GM18907 (cell line): ENCODE results near the gene KLHDC1.
"Not testable (repeated sequence)": the region's sequence is repeated elsewhere in the genome, so short reads cannot be mapped to it uniquely, and the experiment has no call there.

ENCODE experiments used
- ATAC-seq: cut with Tn5 transposase; IDR thresholded peaks from one replicate; pipeline ENCODE4 v1.9.1; 2021; ENCODE audit warnings: mild to moderate bottlenecking, moderate library complexity; ENCODE audit not compliant: unreplicated experiment

KLHDC1 gene

DNA sequence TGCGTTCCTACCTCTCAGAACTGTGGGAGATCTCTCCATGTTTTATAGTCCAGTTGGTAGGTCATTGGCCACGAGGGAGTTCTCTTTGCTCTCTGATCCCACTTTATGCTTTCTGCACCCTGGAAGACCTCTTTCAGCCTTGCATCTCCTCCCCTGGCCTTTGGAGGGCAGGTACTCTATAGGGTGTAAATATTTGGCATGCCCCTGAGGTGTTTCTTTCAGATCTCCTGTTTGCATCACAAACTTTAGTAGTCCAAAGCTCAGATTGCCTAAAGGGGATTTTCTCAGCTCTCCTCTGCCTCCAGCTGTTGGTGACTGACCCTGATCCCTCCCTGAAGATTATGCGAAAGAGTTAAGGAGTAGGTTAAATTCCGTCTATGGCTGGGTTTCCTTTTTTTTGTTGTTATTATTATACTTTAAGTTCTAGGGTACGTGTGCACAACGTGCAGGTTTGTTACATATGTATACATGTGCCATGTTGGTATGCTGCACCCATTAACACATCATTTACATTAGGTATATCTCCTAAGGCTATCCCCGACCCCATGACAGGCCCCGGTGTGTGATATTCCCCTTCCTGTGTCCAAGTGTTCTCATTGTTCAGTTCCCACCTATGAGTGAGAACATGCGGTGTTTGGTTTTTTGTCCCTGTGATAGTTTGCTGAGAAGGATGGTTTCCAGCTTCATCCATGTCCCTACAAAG, 29.0 kb downstream of the KLHDC1 start:
- ATAC-seq: not testable (repeated sequence)

DNA sequence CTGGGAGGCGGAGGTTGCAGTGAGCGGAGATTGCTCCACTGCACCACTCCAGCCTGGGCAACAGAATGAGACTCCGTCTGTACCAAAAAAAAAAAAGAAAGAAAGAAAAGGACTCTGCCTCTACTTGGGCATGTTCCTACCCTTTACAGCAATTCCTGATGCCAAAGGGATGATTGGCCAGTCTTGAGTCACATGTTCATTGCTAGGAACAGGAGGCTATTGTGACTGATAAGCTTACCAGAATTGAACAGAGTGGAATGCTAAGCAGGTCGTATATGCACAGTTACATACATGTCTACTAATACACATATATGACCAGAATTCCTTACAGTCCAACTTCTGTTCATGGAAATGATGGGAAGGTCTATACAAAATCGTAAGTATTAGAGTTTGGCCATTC, 34.3 kb downstream of the KLHDC1 start:
- no peak for ATAC-seq

DNA sequence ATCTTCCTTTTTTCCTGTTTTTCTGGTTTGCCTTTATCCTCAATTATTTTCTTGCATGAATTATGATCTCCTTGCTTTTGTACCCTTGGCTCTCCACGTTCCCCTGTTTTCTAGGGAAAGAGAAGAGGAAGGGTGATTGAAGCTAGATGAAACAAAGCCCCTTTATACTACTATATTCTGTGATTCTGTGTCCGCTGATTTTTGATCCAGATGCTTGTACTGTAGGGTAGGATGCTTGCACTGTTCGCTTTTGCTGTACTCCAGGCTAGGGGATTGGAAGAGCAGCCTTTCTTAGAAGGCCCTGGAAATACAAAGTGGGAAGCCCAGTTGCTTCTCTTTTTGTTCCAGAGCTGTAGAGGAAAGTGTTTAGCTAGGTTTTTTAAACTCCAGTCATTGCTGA, 40.0 kb downstream of the KLHDC1 start:
- no peak for ATAC-seq

DNA sequence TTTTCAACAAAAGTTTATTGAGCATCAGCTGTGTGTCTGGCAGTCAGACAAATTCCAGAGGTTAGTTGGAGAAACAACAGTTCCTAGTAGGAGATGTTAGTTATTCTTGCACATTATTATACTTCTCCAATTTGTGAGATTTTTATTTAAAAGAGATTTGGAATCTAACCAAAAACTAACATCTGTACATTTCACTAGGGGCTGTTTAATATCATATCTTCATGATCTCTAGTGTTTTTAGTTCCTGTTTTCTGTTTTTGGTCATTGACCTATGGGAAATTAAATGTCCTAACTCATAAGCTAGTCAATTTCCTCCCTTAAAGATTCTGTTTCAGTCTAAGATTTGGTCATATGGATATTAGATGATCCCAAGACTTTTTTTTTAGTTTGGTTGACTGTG, 40.9 kb downstream of the KLHDC1 start:
- ATAC-seq: no peak

DNA sequence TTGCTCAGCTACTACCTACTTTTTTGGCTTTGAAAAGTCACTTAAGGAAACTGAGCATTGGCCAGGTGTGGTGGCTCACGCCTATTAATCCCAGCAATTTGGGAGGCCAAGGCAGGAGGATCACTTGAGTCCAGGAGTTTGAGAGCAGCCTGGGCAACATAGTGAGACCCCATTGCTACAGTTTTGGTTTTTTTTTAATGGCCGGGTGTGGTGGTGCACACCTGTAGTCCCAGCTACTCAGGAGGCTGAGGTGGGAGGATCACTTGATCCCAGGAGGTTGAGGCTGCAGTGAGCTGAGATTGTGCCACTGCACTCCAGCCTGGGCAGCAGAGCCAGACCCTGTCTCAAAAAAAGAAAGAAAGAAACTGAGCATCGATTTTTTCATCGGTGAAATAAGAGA, 42.7 kb downstream of the KLHDC1 start:
- not testable (repeated sequence) for ATAC-seq

DNA sequence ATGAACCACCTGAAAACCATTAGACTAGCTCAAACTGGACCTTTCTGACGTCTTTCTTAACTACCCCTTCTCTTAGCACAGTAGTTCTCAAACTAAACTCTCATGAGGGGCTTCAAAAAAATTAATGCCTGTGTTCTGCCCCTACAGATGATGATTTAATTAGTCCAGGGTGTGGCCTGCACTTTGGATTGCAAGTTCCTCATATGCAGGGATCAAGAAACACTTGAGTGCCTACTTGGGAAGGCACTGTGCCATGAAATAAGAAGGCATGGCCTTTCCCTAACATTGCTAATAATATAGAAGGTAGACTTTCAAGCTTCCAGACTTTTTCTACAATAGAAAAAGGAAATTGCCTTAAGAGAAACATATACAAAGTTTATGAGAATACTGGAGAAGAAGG, 52.3 kb downstream of the KLHDC1 start:
- no peak for ATAC-seq

DNA sequence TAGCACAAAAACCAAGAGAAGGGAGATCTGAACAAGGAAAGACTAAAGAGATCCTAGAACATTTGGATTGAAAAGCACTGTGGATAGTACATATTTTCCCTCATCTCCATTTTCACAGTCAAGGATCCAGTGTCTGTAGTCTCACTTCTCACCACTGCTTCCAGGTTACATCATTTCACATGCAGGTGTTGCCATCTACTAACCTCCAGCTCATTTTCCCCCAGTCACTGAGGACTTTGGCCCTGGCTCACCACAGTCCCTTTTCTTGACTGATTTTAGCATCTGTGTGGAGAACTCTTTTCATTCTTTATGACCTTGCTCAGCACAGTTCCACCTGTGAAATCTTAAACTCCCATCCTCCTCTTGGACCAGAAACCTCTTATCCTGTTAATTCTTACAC, 53.6 kb downstream of the KLHDC1 start:
- not testable (repeated sequence) for ATAC-seq

DNA sequence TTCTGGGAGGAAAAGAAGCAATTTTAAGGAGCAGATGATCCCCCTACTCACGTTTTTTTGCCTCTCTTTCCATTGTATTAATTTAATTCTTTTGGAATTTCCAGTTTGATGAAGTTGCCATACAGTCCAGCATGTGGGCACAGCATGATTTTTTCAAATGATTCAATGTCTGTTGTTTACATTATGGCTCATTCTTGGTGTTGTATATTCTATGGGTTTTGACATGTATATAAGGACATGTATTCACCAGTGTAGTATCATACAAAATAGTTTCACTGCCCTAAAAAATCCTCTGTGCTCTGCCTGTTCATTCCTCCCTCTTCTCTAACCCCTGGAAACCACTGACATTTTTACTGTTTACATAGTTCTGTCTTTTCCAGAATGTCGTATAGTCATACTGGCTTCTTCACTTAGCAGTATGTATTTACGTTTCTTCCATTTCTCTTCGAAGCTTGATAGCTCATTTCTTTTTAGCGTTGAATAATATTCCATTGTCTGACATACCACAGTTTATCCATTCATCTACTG, 61.7 kb downstream of the KLHDC1 start:
- ATAC-seq: no peak

DNA sequence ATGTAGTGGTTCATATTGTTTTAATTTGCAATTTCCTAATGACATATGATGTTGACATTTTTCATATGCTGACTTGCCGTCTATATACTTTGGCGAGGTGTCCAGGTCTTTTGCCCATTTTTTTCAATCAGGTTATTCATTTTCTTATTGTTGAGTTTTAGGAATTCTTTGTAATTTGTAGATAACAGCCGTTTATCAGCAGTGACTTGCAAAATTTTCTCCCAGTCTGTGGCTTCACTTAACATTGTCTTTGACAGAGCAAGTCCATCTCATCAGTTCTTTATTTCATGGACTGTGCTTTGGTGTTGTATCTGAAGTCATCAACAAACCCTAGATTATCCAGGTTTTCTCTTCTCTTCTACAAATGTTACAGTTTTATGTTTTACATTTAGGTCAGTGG, 62.5 kb downstream of the KLHDC1 start:
- no peak for ATAC-seq

DNA sequence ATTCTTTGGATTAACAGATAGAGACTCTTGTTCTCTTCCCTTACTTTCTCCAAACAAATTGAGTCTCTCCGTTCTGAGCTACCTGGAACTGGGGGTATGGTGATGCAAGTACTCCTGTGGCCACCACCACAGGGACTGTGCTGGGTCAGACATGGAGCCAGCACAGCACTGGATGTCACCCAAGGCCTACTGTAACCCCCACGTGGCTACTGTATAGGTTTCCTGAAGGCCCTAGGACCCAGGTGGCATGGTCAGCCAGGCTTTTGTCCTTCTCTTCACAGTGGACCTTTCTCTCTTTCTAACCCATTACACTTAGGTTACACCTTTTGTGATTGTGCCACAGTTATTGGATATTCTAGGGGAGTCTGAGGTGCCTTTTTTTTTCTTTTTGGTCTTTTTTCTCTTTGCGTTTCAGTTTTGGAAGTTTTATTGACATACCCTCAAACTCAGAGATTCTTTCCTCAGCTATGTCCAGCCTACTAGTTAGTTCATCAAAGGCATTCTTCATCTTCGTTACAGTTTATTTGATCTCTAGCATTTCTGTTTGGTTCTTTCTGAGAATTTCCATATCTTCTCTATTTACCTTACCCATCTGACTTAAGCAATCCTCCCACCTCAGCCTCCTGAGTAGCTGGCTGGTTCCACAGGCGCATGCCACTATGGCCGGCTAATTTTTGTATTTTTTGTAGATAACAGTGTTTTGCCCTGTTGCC, 69.1 kb downstream of the KLHDC1 start:
- ATAC-seq: no peak

DNA sequence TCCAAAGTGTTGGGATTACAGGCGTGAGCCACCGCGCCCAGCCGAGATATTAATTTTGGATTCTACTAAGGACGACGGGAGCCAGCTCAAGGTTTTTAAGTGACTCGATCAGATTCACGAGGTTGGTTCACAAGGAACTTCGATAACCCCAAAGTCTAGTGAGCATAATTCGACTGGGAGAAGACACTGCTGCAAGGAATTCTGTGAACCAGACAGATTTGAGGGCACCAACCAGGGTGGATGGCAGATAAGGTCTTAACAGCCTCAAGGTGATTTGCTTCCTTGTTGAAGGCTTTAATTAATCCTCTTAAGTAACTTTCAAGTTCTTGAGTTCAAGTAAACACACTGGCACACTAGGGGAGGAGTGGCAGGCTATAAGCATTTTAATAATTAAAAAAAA, 73.9 kb downstream of the KLHDC1 start:
- no peak for ATAC-seq

DNA sequence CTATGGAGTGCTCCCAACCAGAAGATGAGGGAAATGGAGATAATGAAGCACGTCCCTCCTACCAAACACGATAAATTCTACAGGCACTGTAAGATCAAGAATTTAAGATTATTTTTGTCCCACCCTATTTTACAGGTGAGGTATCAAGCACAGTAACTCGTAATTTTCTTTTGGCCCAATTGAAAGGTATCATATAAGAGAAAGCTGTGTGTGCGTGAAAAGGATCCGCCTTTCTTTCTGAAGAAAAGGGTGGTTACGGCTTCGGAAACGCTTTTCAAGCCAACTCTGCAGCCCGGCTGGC, 74.3 kb downstream of the KLHDC1 start:
- ATAC-seq: no peak

DNA sequence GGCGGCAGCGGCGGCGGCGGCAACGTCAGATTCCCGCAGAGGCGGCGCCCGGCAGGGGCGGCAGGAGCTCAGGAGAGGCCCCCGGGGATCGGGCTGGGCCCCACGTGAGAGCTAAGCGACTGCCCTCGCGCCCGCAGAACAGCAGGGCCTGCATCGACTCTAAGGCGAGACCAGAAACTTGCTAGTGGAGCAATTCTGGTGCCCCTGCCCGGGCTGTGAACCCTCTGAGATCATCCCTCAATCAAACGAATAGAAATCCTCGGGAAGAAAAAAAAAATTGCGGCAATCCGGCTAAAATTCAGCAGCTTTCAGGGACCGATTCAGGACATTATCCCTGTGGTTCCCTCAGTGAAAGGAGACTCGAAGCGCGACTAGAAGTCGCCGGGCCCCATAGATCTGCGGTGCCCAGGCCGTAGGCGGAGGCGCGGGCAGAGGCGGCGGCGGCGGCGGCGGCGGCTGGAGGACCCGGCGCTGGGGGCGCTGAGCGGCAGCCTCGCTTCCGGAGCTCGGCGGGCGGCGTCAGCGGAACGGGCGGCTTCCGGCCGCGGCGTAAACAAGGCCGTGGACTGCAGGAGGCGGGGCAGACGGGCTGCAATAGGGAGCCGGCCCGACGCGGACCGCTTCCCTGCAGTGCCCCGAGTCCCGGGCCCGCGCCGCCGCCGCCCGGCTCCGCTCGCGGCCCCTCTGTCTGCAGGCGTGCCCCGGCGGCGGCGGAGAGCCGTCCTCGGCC, 74.8 kb downstream of the KLHDC1 start, which contains the start of gene KLHDC2:
Gene KLHDC2, plus strand, starts transcription at position 583 of the 730 bp plus-strand sequence. CDS start 316 bp downstream, outside the sequence.
- peak; percentile 96 for ATAC-seq

DNA sequence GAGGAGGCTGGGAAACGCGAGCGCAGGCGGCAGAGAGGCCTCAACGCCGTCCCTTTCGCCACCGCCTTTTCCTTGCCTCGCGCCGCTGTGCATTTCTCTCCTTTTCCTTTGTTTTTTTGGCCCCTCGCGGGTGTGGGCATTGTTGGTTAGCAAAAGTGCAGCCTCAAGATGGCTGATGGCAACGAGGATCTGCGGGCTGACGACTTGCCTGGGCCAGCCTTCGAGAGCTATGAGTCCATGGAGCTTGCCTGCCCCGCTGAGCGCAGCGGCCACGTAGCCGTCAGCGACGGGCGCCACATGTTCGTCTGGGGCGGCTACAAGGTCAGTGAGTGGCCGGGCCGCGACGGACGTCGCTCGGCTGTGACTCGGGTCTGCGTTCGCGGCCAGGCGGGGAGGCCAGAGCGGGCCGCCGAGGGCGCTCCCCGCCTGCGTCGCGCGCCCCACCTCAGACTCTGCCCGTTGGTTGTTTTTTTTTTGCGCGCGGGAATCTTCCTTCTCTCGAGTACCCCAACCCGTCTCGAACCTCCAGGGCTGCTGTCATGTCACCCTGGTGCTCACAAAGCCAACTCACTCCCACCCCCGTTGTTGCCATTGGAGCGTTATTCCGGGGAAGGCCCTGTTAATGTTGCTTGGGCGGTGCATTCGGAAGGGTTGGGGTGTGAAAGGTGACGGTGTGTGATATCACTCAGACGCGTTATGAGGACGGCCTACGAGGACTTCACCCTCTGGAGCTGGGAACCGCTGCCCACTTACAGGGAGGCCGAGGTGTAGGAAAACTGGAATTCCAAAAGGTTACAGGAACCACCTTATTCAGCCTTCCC, 75.6 kb downstream of the KLHDC1 start:
- ATAC-seq: peak; percentile 31

DNA sequence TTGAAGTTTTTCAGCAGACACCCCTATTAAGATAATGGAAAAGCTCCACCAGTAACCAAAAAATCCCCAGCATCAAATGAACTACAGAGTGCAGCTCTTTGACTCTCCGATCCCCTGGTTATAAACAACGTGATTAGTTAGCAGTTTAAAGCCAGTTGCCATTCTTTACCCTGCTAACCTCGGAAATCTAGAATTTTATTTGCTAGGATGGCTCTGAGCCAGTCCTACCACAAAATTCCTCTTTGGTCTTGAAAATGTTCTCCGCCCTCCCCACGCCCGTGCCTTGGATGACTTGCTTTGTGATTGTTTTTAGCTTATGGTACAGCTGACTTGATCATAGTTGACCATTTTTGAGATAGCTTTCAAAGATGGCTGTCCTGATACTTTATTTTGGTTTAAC, 76.3 kb downstream of the KLHDC1 start:
- no peak for ATAC-seq

DNA sequence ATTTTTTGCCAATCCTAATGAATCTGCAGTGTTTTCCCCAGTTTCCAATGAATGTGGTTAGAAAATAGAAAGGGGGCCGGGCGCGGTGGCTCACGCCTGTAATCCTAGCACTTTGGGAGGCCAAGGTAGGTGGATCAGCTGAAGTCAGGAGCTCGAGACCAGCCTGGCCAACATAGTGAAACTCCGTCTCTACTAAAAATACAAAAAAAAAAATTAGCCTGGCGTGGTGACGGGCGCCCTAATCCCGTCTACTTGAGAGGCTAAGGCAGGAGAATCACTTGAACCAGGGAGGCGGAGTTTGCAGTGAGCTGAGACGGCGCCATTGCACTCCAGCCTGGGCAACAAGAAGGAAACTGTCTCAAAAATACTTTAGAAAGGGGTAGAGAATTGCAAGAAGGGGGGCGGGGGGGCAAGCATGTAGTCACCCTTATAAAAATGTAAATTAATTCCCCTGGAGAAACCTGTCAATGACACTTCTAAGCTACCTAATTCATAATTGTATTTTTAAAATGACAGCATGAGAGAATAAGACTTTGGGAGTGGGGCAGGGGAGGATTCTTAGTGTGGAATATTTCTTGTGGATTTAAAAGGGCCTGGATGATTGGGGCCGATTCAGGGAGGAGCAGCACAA, 76.8 kb downstream of the KLHDC1 start:
- no peak for ATAC-seq

DNA sequence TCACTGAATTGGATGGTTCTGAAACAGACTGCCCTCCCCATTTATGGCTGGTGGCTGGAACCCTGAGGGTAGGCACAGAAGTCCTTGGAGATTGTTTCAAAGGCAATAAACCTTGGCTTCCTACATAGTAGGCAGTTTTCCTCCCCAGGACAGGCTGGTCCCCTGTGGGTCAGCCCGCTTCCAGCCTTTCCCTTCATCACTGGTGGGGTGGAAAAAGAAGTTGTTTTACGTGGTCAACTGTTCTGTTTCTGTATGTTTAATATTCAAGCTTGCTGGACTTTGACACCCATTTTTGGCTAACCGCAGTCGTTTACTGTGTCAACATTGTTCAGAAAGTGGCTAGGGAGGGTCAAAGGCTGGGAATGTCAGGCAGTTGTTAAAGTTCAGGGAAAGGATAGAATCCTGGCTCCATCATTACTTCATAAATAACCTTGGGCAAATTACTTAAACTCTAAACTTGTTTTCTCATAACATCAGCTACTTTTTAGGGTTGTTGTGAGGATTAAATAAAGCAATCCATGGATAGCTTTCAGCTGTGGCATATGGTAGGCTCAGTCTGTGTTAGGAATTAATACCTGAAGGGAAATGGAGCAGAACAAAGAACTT, 77.4 kb downstream of the KLHDC1 start:
- no peak for ATAC-seq

DNA sequence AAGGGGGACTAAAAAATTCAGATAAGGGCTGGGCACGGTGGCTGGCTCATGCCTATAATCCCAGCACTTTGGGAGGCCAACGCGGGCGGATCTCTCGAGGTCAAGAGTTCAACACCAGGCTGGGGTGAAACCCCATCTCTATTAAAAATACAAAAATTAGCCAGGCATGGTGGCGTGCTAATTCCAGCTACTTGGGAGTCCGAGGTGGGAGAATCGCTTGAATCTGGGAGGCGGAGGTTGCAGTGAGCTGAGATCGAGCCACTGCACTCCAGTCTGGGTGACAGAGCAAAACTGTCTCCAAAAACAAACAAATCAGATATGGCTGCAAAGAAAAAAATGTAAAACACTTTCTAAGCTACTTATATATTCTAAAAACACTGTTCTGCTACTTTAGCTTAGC, 78.8 kb downstream of the KLHDC1 start:
- not testable (repeated sequence) for ATAC-seq

DNA sequence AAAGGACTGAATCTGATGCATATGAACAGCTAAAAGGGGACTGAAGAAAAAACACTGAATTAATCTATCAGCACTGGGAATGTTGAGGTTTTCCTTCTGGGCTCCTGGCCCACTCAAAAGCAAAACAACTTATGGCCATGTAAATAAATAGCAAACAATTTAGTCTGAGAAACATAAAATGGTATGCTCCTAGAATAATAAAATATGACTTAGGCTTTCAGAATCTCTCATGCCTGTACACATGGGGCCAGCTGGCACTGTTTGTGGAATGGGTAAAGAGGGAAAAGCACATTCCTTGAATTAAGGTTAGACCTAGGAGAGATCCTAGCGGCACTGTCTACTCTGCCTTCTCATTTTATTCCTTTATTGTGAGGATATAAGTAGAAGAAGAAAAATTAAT, 81.2 kb downstream of the KLHDC1 start:
- no peak for ATAC-seq

DNA sequence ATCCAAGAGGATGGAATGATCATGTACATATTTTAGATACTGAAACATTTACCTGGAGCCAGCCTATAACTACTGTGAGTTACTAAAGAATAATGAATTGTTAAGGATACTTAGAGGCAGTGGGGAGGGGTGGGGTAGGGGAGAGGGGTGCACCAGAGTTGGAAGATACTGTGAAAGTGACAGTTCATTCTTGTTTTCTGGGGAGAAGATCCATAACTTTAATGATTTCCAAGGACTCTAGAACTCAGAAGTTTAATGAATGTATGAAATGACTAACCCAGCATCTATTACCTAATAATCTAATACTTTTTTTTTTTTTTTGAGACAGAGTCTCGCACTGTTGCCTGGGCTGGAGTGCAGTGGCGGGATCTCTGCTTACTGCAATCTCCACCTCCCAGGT, 85.5 kb downstream of the KLHDC1 start:
- no peak for ATAC-seq
